ENCODE data around the gene TBCE. TPM values are rescaled to one million over a fixed set of nuclear protein-coding genes. Genes with fewer than 3 reads are reported as not detected.
"Not testable (repeated sequence)": the region's sequence is repeated elsewhere in the genome, so short reads cannot be mapped to it uniquely, and the experiment has no call there.

TBCE gene
- total and polyA plus RNA-seq, 2 donors (not counting 1 experiment from before 2014, with no cell fraction given): 31.4 to 46.9 TPM

DNA sequence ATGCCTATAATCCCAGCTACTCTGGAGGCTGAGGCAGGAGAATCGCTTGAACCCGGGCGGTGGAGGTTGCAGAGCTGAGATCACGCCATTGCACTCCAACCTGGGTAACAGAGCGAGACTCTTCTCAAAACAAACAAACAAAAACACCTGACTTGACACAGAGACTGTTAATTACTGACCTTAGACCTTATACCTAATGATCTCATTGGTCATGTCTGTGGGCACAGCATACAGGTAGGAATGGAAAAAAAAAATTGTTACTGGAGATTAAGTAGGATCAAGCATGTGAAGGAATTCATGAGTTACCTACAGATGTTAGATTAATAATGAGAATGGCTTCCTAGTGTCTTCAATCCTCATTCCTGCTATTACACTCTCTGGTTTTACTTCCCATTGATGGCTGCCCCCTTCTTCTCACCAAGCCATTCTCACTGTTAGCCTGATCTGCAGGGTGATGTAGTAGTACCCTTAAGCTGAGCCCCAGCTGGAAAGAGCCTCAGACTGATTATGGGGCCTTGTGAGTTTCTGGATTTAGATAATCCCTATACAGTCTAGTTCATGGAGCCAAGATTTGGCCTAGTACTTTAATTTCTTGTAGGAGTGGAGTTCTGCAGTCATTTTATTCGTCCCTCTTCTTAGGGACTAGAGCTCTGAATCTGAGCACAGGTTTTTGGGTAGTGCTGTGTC is 8.8 kb downstream of the TBCE start:
- H3K4me3 ChIP-seq (replicated peaks in 1 of 4; ENCODE audit: control extremely low read depth in 1 of 4, insufficient read depth in 1 of 4, low read depth in 3 of 4, low read length in 4 of 4): no peak overlapping the region
- H3K36me3 ChIP-seq (ENCODE audit: control insufficient read depth, insufficient read depth, low read length): no peaks in the 10 kb centered on the region
- no peaks in the 10 kb centered on the region for H4K20me1 ChIP-seq (ENCODE audit: control insufficient read depth, extremely low read depth, insufficient read depth, low read length)
- DNase-seq (ENCODE audit: low read depth in 2 of 2): no peak
- H3K9me3 ChIP-seq (ENCODE audit: control insufficient read depth, insufficient read depth, low read depth, low read length): no peaks in the 10 kb centered on the region
- H3K9ac ChIP-seq (ENCODE audit: insufficient read depth, low read length): no peak overlapping the region
- H2AFZ ChIP-seq (ENCODE audit: low read length): no peak overlapping the region
- H3K4me1 ChIP-seq (ENCODE audit: control insufficient read depth, extremely low read depth, insufficient read depth, low read length): no peaks in the 10 kb centered on the region
- H3K79me2 ChIP-seq (ENCODE audit: control insufficient read depth, insufficient read depth, low read length): peaks cover 22% of the 10 kb centered on the region
- TF ChIP-seq, protein P1, sequence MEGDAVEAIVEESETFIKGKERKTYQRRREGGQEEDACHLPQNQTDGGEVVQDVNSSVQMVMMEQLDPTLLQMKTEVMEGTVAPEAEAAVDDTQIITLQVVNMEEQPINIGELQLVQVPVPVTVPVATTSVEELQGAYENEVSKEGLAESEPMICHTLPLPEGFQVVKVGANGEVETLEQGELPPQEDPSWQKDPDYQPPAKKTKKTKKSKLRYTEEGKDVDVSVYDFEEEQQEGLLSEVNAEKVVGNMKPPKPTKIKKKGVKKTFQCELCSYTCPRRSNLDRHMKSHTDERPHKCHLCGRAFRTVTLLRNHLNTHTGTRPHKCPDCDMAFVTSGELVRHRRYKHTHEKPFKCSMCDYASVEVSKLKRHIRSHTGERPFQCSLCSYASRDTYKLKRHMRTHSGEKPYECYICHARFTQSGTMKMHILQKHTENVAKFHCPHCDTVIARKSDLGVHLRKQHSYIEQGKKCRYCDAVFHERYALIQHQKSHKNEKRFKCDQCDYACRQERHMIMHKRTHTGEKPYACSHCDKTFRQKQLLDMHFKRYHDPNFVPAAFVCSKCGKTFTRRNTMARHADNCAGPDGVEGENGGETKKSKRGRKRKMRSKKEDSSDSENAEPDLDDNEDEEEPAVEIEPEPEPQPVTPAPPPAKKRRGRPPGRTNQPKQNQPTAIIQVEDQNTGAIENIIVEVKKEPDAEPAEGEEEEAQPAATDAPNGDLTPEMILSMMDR (conservative IDR thresholded peaks at IDR 0.05 in 1 of 2, IDR thresholded peaks at IDR 0.05 in 1 of 2; ENCODE audit: low read depth in 1 of 2, low read length in 2 of 2): no peak
- TF ChIP-seq EZH2 (IDR thresholded peaks at IDR 0.05; ENCODE audit: low read length, missing control alignments): no peak
- no peak overlapping the region for H3K4me2 ChIP-seq (ENCODE audit: extremely low read depth, insufficient read depth, low read length)
- H3K27me3 ChIP-seq (ENCODE audit: control insufficient read depth, insufficient read depth, low read length): no peaks in the 10 kb centered on the region
- H3K27ac ChIP-seq (ENCODE audit: insufficient read depth, low read length): no peak overlapping the region

DNA sequence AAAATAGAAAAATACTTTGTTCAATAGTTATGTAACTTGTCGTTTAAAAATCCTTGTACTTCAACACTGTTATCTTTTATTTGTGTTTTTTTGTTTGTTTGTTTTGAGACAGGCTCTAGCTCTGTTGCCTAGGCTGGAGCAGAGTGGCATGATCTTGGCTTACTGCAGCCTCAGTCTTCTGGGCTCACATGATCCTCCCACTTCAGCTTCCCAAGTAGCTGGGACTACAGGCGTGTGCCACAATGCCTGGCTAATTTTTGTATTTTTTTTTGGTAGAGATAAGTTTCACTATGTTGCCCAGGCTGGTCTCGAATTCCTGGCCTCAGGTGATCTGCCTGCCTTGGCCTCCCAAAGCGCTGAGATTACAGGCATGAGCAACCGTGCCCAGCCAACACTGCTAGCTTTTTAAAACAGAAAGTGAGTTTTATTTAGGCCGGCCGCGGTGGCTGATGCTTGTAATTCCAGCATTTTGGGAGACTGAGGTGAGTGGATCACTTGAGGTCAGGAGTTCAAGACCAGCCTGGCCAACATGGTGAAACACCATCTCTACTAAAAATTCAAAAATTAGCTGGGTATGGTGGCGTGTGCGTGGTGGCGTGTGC is 11.0 kb downstream of the TBCE start:
- H3K4me3 ChIP-seq (replicated peaks in 1 of 4; ENCODE audit: control extremely low read depth in 1 of 4, insufficient read depth in 1 of 4, low read depth in 3 of 4, low read length in 4 of 4); H3K27me3 ChIP-seq (ENCODE audit: control insufficient read depth, insufficient read depth, low read length); H3K4me2 ChIP-seq (ENCODE audit: extremely low read depth, insufficient read depth, low read length); DNase-seq (ENCODE audit: low read depth in 2 of 2); H3K36me3 ChIP-seq (ENCODE audit: control insufficient read depth, insufficient read depth, low read length); H3K4me1 ChIP-seq (ENCODE audit: control insufficient read depth, extremely low read depth, insufficient read depth, low read length); H3K9me3 ChIP-seq (ENCODE audit: control insufficient read depth, insufficient read depth, low read depth, low read length); H3K9ac ChIP-seq (ENCODE audit: insufficient read depth, low read length); H3K27ac ChIP-seq (ENCODE audit: insufficient read depth, low read length); H2AFZ ChIP-seq (ENCODE audit: low read length); H4K20me1 ChIP-seq (ENCODE audit: control insufficient read depth, extremely low read depth, insufficient read depth, low read length): not testable (repeated sequence)
- peaks cover 13% of the 10 kb centered on the region for H3K79me2 ChIP-seq (ENCODE audit: control insufficient read depth, insufficient read depth, low read length)

DNA sequence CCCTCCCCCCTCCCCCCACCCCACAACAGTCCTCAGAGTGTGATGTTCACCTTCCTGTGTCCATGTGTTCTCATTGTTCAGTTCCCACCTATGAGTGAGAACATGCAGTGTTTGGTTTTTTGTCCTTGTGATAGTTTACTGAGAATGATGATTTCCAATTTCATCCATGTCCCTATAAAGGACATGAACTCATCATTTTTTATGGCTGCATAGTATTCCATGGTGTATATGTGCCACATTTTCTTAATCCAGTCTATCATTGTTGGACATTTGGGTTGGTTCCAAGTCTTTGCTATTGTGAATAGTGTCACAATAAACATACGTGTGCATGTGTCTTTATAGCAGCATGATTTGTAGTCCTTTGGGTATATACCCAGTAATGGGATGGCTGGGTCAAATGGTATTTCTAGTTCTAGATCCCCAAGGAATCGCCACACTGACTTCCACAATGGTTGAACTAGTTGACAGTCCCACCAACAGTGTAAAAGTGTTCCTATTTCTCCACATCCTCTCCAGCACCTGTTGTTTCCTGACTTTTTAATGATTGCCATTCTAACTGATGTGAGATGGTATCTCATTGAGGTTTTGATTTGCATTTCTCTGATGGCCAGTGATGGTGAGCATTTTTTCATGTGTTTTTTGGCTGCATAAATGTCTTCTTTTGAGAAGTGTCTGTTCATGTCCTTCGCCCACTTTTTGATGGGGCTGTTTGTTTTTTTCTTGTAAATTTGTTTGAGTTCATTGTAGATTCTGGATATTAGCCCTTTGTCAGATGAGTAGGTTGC is 14.9 kb downstream of the TBCE start:
- not testable (repeated sequence) for H3K9ac ChIP-seq (ENCODE audit: insufficient read depth, low read length); H4K20me1 ChIP-seq (ENCODE audit: control insufficient read depth, extremely low read depth, insufficient read depth, low read length); DNase-seq (ENCODE audit: low read depth in 2 of 2); H3K4me1 ChIP-seq (ENCODE audit: control insufficient read depth, extremely low read depth, insufficient read depth, low read length); H3K79me2 ChIP-seq (ENCODE audit: control insufficient read depth, insufficient read depth, low read length); H3K36me3 ChIP-seq (ENCODE audit: control insufficient read depth, insufficient read depth, low read length); H3K4me2 ChIP-seq (ENCODE audit: extremely low read depth, insufficient read depth, low read length); H3K27ac ChIP-seq (ENCODE audit: insufficient read depth, low read length); H3K4me3 ChIP-seq (replicated peaks in 1 of 4; ENCODE audit: control extremely low read depth in 1 of 4, insufficient read depth in 1 of 4, low read depth in 3 of 4, low read length in 4 of 4); H2AFZ ChIP-seq (ENCODE audit: low read length); H3K27me3 ChIP-seq (ENCODE audit: control insufficient read depth, insufficient read depth, low read length); H3K9me3 ChIP-seq (ENCODE audit: control insufficient read depth, insufficient read depth, low read depth, low read length)

DNA sequence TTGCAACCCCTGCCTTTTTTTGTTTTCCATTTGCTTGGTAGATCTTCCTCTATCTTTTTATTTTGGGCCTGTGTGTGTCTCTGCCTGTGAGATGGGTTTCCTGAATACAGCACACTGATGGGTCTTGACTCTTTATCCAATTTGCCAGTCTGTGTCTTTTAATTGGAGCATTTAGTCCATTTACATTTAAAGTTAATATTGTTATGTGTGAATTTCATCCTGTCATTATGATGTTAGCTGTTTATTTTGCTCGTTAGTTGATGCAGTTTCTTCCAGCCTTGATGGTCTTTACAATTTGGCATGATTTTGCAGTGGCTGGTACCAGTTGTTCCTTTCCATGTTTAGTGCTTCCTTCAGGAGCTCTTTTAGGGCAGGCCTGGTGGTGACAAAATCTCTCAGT is 18.4 kb downstream of the TBCE start:
- not testable (repeated sequence) for H3K4me2 ChIP-seq (ENCODE audit: extremely low read depth, insufficient read depth, low read length); DNase-seq (ENCODE audit: low read depth in 2 of 2); H3K27me3 ChIP-seq (ENCODE audit: control insufficient read depth, insufficient read depth, low read length); H3K79me2 ChIP-seq (ENCODE audit: control insufficient read depth, insufficient read depth, low read length); H3K9ac ChIP-seq (ENCODE audit: insufficient read depth, low read length); H2AFZ ChIP-seq (ENCODE audit: low read length); H3K27ac ChIP-seq (ENCODE audit: insufficient read depth, low read length); H3K36me3 ChIP-seq (ENCODE audit: control insufficient read depth, insufficient read depth, low read length); H3K9me3 ChIP-seq (ENCODE audit: control insufficient read depth, insufficient read depth, low read depth, low read length); H4K20me1 ChIP-seq (ENCODE audit: control insufficient read depth, extremely low read depth, insufficient read depth, low read length); H3K4me3 ChIP-seq (replicated peaks in 1 of 4; ENCODE audit: control extremely low read depth in 1 of 4, insufficient read depth in 1 of 4, low read depth in 3 of 4, low read length in 4 of 4); H3K4me1 ChIP-seq (ENCODE audit: control insufficient read depth, extremely low read depth, insufficient read depth, low read length)
